ENCODE data around the gene PRKAR1B.

DNA sequence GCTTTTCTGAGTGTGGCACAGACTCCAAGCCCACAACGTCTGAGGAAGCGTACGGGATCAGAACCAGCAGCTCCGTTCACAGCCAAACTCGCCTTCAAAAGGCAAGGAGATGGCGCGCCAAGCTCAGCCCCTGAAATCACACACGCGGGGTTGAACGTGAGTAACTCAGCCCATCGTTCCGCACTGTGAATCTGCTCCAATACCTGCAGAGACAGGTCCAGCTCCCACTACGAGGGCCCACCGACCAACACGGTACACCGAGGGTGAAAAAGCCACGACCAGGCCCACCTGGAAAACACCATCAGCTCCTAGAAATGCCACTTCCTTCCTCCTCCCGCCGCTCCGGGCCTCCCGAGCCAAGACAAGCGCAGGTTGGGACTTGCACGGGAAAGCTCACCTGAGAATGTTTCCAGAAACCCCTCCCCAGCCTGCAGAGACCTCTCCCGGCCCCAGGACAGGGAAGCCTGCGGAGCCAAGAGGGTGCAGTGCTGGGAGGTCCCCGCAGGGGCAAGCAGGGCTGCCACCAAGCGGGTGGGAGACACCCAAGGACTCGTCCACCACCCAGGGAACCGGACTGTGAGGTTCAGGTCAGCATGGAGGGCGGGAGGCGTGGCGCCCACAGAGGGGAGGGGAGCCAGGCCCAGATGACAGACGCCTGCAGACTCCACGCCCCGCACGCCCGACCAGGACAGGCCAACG lies 113.5 kb downstream of the PRKAR1B start:
- no peak for TF ChIP-seq EZH2 (IDR thresholded peaks at IDR 0.05; ENCODE audit: borderline replicate concordance, insufficient read depth, low read depth, low read length, poor library complexity, severe bottlenecking)
- TF ChIP-seq, protein P1, sequence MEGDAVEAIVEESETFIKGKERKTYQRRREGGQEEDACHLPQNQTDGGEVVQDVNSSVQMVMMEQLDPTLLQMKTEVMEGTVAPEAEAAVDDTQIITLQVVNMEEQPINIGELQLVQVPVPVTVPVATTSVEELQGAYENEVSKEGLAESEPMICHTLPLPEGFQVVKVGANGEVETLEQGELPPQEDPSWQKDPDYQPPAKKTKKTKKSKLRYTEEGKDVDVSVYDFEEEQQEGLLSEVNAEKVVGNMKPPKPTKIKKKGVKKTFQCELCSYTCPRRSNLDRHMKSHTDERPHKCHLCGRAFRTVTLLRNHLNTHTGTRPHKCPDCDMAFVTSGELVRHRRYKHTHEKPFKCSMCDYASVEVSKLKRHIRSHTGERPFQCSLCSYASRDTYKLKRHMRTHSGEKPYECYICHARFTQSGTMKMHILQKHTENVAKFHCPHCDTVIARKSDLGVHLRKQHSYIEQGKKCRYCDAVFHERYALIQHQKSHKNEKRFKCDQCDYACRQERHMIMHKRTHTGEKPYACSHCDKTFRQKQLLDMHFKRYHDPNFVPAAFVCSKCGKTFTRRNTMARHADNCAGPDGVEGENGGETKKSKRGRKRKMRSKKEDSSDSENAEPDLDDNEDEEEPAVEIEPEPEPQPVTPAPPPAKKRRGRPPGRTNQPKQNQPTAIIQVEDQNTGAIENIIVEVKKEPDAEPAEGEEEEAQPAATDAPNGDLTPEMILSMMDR (IDR thresholded peaks at IDR 0.05) = no peak

All from B cell (primary cell).